HepG2 (cell line): ENCODE results near the gene FAM111B.
"Not testable (repeated sequence)": the region's sequence is repeated elsewhere in the genome, so short reads cannot be mapped to it uniquely, and the experiment has no call there.

Experiments used
- CTCF ChIP-seq: sonication (generic); formaldehyde crosslinking; IDR thresholded peaks from 2 replicates; pipeline ENCODE4 v1.5.0; 2020; ENCODE audit warnings: mild to moderate bottlenecking, missing genetic modification reagents, moderate library complexity
- JUN ChIP-seq: sonication (generic); formaldehyde crosslinking; IDR thresholded peaks from 2 replicates; pipeline ENCODE4 v1.4.0; 2020; ENCODE audit warnings: mild to moderate bottlenecking, missing genetic modification reagents
- ZBTB3 ChIP-seq: sonication (generic); formaldehyde crosslinking; IDR thresholded peaks from 2 replicates; pipeline ENCODE4 v1.4.0; 2020; ENCODE audit warnings: low read depth, mild to moderate bottlenecking, moderate library complexity, missing genetic modification reagents, borderline replicate concordance

GRCh38 chr11:59093576-59093975 lies 13.5 kb upstream of the FAM111B start:
- not testable (repeated sequence) for TF ChIP-seq JUN, CTCF, ZBTB3 (CRISPR knock-in tag)
